K562 (cell line): ENCODE results near the gene CTTNBP2NL. TPM values are rescaled to one million over a fixed set of nuclear protein-coding genes. Genes with fewer than 3 reads are reported as not detected.

ENCODE experiments used
- ARHGAP35 ChIP-seq: fragments of 450-650 bp; IDR thresholded peaks from 2 replicates; pipeline ENCODE4 v1.6.1; 2018; ENCODE audit not compliant: partially characterized antibody
- ARID1B ChIP-seq: fragments of 450-650 bp; IDR thresholded peaks from 2 replicates; pipeline ENCODE4 v1.6.1; 2016; ENCODE audit warnings: antibody characterized with exemption, mild to moderate bottlenecking, inconsistent platforms
- CREB3L1 ChIP-seq: fragments of 450-650 bp; IDR thresholded peaks from 2 replicates; pipeline ENCODE4 v1.6.1; 2014; ENCODE audit warnings: low read depth, mild to moderate bottlenecking, moderate library complexity, borderline replicate concordance
- E2F1 ChIP-seq: sonication (generic); formaldehyde crosslinking; IDR thresholded peaks from 2 replicates; pipeline ENCODE4 v1.8.1; 2023; ENCODE audit warnings: mild to moderate bottlenecking, missing genetic modification reagents, moderate library complexity
- EP300 ChIP-seq: IDR thresholded peaks from 2 replicates; pipeline ENCODE4 v1.6.1; 2012; ENCODE audit warnings: low read length, improper control_type of control experiment
- GABPB1 ChIP-seq: sonication (generic); formaldehyde crosslinking; IDR thresholded peaks from 2 replicates; pipeline ENCODE4 v1.8.0; 2022; ENCODE audit warnings: mild to moderate bottlenecking, missing genetic modification reagents
- HDAC2 ChIP-seq: fragments of 450-650 bp; IDR thresholded peaks from 2 replicates; pipeline ENCODE4 v1.6.1; 2016; ENCODE audit warnings: mild to moderate bottlenecking
- L3MBTL2 ChIP-seq: fragments of 450-650 bp; IDR thresholded peaks from 2 replicates; pipeline ENCODE4 v1.6.1; 2016; ENCODE audit warnings: mild to moderate bottlenecking, moderate library complexity
- MCM7 ChIP-seq, 2 experiments: fragments of 450-650 bp; IDR thresholded peaks; 2 replicates each; pipeline ENCODE4 v1.6.1; 2016 to 2018
- MECOM ChIP-seq: fragments of 250-450 bp; sonication (Bioruptor Pico); IDR thresholded peaks from 2 replicates; pipeline ENCODE4 v1.8.0; 2022; ENCODE audit warnings: inconsistent platforms
- NCOA6 ChIP-seq: fragments of 450-650 bp; IDR thresholded peaks from 2 replicates; pipeline ENCODE4 v1.6.1; 2017; ENCODE audit warnings: mild to moderate bottlenecking
- RBFOX2 ChIP-seq: fragments of 200-400 bp; formaldehyde crosslinking; IDR thresholded peaks from 2 replicates; pipeline ENCODE4 v1.6.1; 2017; ENCODE audit warnings: low read depth, mild to moderate bottlenecking, low read length, moderate library complexity
- SFPQ ChIP-seq: fragments of 200-400 bp; formaldehyde crosslinking; IDR thresholded peaks from 2 replicates; pipeline ENCODE4 v1.6.1; 2017; ENCODE audit warnings: mild to moderate bottlenecking, low read depth, low read length, moderate library complexity
- SIN3A ChIP-seq, 2 experiments: fragments of 150-350 bp in 1 of 2; IDR thresholded peaks; 2 replicates each; pipeline ENCODE4 v1.6.1; 2011 to 2016; ENCODE audit warnings: borderline replicate concordance in 2 of 2, low read depth in 2 of 2, low read length in 2 of 2, mild to moderate bottlenecking in 2 of 2, moderate library complexity in 2 of 2; ENCODE audit not compliant: control insufficient read depth in 1 of 2
- SRSF7 ChIP-seq: fragments of 200-400 bp; formaldehyde crosslinking; optimal IDR thresholded peaks from 2 replicates; pipeline ENCODE3; 2017; ENCODE audit warnings: mild to moderate bottlenecking, low read depth, low read length
- STAG1 ChIP-seq: sonication (generic); formaldehyde crosslinking; IDR thresholded peaks from 2 replicates; pipeline ENCODE4 v1.5.0; 2020; ENCODE audit warnings: missing genetic modification reagents, borderline replicate concordance
- TCFL5 ChIP-seq: fragments of 250-450 bp; sonication (Bioruptor Pico); conservative IDR thresholded peaks from 2 replicates; pipeline ENCODE4 v1.6.1; 2021; ENCODE audit warnings: mild to moderate bottlenecking, moderate library complexity, matching md5 sums
- THAP12 ChIP-seq: fragments of 250-450 bp; sonication (Bioruptor Pico); IDR thresholded peaks from 2 replicates; pipeline ENCODE4 v1.9.0; 2021; ENCODE audit warnings: mild to moderate bottlenecking, inconsistent platforms
- ZEB2 ChIP-seq: fragments of 450-650 bp; IDR thresholded peaks from 2 replicates; pipeline ENCODE4 v1.6.1; 2016
- ZNF740 ChIP-seq, 3 experiments: fragments of 200-800 bp in 1 of 3; sonication (Bioruptor generic) in 1 of 3; sonication (generic) in 1 of 3; formaldehyde crosslinking in 1 of 3; IDR thresholded peaks; 2 replicates each; pipeline versions ENCODE4 v1.6.1 to v1.8.0; 2016 to 2022; ENCODE audit warnings: mild to moderate bottlenecking in 2 of 3, missing compliant biosample characterization in 2 of 3, missing genetic modification characterization in 2 of 3, missing genetic modification reagents in 1 of 3
- polyA plus RNA-seq, 8 experiments: library from polyadenylated mRNA; depleted of rRNA in 4 of 8; stranded (reverse) in 5 of 8; unstranded in 3 of 8; fragments of >200 nt; fragmentation: Nextera tagmentation in 2 of 8; fragmentation: Illumina TruSeq in 1 of 8; extraction: Ambion mirVana in 2 of 8; extraction: Trizol in 1 of 8; gene quantifications; 2 replicates each; pipeline versions ENCODE4 v1.2.1 to v1.2.3, GENCODE V29; 2011 to 2014; ENCODE audit warnings: inconsistent platforms in 1 of 8, missing spikeins in 1 of 8
- total RNA-seq, 7 experiments: library from RNA; depleted of rRNA in 6 of 7; stranded (reverse); fragments of >200 nt in 6 of 7; fragmentation: Illumina TruSeq in 2 of 7; extraction: Trizol in 2 of 7; gene quantifications; 2 replicates each; pipeline versions ENCODE4 v1.2.1 to v1.2.3, GENCODE V29; 2011 to 2021; ENCODE audit warnings: low replicate concordance in 1 of 7

CTTNBP2NL gene
- total and polyA plus RNA-seq, 9 of the 15 experiments (the other 6 are each of a cell fraction or from before 2014, with no cell fraction given), result 0.27 to 1.4 (median 0.62) TPM

- TF ChIP-seq SFPQ (no peak), GABPB1 (CRISPR knock-in tag) (peak; percentile 73), EP300 (0 out of 2 replicates have a peak, but pooled peaks have one; percentile 8), SIN3A (IDR thresholded peaks at IDR 0.05; ENCODE audit: borderline replicate concordance in 2 of 2, control insufficient read depth in 1 of 2, low read depth in 2 of 2, low read length in 2 of 2) (peak in 1 of 2 experiments; percentile 31; a peak in 2 of 4 replicates), HDAC2 (peak; percentile 70; the same call in 1 of the 2 replicates), STAG1 (CRISPR knock-in tag) (no peak), THAP12 (CRISPR knock-in tag) (0 out of 2 replicates have a peak, but pooled peaks have one; percentile 27), L3MBTL2 (peak; percentile 98), RBFOX2 (peak; percentile 63), TCFL5 (no peak), MCM7 (IDR thresholded peaks at IDR 0.05) (no peak), ARID1B (peak; percentile 24; the same call in 1 of the 2 replicates), ZNF740 (CRISPR knock-in tag; IDR thresholded peaks at IDR 0.05) (peak; percentile 71), ZNF740 (tag; IDR thresholded peaks at IDR 0.05) (no peak), CREB3L1 (peak; percentile 64; the same call in 1 of the 2 replicates), SRSF7 (no peak), ARHGAP35 (no peak), E2F1 (peak; percentile 48; the same call in 1 of the 2 replicates), NCOA6 (no peak; the same call in 1 of the 2 replicates), ZEB2 (peak; percentile 63; the same call in 1 of the 2 replicates), MECOM (no peak)
Measured at GRCh38 chr1:112466078-112466660, 70.2 kb downstream of the CTTNBP2NL start (continued).
